GM18861 (cell line): Measurements from ENCODE around the gene NEBL.

Experiments used
- ATAC-seq: cut with Tn5 transposase; IDR thresholded peaks from one replicate; pipeline ENCODE4 v1.9.1; 2021; ENCODE audit not compliant: unreplicated experiment

NEBL gene

DNA sequence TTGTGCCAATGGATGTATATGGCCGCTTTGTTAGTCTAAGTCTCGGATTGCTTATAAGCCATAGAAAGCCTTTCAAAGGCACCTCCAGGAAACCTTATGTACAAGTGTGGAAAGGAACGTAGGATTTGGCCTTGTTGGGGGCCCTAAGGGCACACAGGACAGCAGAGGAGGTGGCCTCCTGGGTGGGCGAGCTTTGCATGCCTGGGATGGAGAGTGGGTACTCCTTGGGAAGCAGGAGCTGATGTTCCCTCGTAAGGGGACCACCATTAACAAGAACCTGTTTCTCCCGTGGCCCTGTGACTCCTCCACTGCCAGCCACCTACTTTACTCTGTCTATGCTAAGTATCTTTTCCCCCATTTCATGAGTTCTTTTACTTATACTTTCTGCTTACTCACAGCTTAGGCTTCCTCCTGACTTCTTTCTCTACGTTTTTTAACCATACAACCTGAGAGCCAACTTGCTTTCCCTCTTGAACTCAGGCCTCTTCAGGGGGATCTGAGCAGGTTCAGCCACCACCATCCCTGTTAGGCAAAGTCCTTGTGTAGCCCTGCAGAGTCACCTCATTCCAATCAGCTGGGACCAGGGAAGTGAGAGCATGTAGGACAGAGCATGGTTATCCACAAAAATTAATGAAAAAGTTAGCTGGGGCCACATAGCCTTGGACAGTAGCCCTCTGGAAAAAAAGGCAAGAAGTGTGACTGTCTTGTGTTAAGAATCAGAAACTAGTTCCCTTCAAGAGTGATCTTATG, 118.9 kb downstream of the NEBL start:
- no peak for ATAC-seq

DNA sequence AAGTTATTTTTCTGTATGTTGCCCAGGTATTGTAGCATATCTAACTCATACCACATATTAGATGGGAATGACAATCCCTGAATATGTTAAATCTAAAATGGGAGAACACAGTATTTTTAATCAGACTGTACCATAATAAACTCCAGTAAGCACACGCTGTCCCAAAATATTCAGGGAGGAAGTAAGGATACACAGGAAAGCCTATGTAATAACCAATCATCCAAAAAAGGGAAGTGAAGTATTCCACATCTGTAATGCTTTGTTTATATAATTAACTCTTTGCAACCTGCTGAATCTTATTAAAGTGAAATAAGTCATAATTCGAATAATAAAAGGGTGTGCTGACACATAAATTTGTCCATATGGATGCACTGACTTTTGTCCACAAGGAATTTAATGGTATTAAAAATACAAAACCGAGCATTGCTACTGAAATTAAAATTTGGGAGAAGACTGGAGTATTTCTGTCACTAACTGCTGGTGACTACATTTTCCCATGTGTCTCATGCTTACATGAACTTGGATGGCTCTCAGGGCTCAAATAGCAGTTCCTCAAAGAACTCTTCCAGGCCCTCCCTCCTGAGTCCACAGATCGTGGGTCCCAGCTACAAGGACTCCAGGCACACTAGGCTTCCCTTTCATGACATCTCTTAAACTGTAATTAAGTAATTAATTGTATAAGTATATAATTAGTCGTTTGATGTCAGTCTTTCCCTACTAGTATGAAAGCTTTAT, 120.6 kb downstream of the NEBL start:
- ATAC-seq, result no peak

DNA sequence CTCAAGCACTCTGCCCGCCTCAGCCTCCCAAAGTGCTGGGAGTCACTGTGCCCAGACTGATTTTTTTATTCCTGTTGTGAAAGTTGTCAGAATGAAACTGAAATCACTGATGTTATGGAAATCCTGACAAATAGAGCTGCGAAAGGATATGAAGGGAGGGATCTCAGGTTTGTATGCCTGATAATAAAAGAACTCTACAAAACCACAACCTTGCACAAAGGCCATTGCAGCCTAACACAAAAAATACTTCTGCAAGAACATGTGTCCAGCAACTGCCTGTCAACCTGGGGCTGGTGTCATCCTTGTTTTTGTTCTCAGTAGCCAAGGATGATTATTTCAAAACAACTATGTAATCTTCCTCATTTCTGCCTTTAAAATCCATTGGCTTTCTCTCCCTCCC, 126.1 kb downstream of the NEBL start:
- no peak for ATAC-seq

DNA sequence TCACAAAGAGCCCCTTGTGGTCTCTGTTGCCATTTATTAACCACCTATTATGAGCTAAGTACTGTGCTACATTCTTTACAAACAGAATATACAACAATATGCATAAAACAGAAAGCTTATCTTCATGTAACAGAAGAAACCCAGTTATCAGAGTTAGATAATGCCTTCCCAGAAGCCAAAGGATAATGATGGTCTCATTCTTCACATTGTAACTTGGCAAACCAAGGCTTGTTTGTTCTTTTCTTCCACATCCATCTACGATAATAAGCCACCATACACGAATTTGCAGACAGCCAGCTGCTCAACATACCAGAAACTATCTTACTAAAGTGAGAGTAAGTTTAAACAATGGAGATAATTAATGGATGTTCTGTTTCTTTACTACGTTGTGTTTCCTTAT, 127.6 kb downstream of the NEBL start:
- ATAC-seq, result no peak

DNA sequence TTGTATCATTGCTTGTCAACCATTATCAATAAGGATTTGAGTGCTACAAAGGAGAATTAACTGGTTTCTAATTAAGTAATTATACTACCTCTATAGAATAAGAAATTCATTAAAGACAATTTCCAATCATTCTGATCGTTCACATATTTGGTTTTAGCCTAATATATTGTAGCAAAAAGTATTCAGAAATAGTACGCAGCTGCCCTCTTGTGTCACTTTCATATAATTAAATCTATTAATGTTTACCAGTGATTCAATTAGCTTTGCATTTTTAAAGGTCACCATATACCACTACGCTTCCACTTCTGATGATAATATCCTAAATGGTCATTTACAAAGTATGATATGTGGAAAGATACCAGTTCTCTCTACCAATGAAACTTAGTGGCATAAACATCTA, 128.3 kb downstream of the NEBL start:
- ATAC-seq, result no peak

DNA sequence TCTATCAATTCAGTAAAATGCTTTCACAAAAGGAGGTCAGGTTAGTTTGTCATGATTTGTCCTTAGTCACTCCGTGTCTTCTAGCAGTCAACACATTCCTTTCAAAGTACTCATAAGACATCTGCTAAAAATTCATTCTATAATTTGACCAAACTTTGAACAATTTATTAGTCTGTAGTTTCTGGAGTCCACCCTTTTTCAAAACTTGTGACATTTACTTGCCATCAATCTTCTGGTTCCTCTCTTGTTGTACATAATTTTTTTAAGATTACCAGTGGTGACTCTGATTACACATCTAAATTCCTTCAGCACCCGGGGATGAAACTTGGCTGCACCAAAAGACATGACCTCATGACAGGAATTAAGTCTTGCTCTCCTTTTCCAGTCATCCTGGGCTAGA, 130.1 kb downstream of the NEBL start:
- no peak for ATAC-seq

DNA sequence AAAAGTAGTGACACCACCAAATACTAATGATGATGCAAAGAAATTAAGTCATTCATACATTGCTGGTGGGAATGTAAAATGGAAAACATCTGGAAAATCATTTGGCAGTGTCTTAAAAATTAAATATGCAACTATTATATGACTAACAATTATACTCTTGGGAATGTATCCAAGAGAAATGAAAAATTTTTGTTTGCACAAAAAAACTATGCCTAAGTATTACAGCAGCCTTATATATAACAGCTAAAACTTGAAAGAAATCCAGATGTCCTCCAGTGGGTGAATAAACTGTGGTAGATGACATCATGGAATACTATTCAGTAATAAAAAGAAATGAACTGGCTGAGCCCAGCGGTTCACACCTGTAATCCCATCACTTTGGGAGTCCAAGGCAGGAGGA, 132.0 kb downstream of the NEBL start:
- no peak for ATAC-seq

DNA sequence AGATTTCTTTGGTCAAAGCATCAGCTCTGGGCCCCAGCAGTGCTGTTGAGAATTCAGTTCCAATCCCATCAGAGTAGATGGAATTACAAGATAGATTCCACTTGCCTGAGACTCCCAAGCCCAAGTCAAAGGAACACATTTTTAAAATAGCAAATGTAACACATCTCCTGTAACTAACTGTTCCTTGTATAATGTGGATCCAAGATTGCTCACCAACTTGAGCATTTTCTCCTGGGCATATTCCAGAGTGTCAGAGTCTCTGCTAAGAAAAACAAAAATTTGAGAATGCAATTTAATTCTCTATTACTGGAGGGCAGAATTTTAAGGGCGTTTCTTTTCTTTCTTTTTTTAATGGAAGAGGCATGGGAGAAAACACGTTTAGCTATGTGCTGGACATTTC, 136.7 kb downstream of the NEBL start:
- ATAC-seq, result no peak

DNA sequence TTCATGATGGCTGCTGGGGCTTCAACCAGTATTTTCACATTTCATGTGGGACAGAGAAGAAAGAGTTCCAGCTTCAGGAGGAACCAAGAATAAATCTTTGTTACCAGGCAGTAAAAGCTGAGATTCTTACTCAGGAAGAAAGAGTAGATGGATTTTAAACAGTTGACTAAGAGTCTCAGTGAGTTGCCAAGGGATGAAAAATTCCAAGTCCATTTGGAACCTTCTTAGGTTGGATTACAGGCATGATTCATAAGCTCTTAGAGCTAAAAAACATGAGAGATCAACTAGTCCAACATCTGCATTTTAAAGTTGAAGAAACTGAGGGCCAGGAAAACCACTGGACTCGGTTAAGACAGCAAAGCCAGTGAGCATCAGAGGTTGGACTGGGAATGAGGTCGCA, 148.6 kb downstream of the NEBL start:
- ATAC-seq, result no peak

DNA sequence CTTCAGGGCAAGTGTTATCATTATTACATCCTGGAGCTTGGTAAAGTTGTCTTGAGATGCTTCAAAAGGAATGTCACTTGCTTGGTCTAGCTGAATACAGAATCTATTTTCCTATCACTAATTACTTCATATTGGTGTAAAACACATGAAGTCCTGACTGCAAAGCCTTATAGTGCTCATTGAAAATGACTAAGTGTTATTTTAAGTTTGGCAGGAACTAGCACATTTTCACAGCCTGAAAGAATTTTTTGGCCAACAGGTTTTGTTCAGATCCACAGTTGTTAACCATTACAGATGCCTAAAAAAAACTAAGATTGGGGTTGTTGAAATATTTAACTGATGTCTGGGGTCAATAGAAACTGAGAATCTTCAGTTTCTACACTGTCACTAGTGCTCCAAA, 149.3 kb downstream of the NEBL start:
- ATAC-seq, result no peak

DNA sequence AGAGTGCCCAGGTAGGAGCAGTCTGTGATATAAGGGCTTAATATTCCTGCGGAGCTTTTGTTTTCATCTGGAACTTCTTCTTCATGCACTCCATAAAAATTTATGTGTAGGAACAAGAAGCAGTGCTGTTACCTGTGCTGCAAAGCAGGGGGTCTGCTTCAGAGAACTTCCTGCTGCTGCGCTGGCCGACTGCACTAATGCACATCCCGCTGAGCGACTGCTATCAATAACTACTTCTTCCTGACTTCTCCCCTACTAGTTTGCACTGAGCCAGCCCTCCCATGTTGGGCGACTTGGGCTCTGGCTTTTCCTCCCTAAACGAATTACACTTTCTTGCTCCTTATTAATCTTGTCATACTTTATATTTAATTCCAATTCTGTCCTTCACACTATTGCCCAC, 150.3 kb downstream of the NEBL start:
- ATAC-seq, result no peak

DNA sequence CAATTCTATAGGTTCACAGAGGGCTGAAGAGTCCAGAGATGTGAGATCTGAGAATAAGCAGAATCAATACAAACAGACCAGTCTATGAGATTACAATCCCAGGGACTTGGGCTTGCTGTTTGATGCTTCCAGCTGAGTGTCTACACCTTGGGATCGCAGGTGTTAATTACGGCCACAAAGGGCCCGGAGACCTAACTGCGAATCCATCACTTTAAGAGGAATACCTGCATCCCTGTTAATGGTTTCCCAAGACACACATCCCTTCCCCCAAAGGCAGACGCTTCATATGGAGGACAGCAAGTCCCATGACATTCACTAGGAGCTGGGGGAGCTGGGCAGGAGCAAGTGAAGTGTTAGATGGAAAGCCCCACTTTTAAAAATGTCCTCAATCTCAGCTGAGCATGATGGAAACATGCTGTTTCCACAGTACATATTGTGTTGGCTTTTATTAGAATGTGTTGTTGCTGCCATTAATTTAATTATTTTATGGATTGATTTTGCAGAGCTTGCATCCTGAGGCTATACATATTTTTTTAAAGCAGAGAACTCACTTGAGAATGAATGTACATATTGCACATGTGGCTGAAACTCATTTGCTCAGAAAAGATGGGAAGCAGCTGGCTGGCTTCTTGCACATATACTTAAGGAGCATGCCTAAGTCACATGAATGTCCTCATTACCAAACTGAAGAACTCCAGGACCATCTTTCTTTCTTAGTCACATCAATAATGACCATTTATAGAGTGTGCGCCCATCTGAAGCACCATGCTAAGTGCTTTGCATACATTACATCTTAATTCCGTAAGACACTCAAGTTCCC, 151.3 kb downstream of the NEBL start:
- ATAC-seq, result no peak

DNA sequence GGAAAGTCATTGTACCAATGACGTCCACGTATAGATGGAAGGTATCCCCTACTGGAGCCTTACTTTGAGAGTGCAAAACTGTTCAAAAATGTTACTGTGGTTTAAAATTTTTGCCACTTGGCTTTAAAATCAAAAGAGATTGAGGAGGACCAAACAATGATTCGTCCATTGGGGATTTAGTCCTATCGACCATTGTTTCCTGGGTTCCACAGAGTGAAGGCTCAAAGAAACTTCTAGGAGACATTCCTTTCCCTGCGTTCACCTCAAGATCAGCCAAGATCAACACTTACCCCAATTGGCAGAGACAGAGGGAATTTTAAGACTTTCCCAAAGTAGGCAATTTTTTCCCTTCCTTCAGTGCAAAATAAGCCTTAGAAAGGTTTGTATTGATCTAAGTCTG, 152.3 kb downstream of the NEBL start:
- no peak for ATAC-seq

DNA sequence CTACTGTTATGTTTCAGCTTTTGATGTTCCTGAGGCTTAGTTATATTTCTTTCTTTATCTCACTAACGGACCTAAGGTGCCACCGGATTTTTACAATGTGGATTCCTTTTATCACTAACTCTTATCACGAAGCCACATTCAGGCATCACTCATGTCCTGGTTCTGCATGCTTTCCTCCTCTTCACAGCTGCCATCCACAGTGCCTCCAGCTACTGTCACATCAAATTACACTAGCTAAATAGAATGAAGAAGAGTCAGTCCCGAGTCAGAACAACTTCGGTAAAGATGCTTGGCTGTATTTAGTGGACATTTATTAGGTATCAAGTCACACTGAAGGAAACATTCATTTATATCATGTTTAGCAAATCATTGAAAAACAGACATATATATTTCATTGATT, 153.2 kb downstream of the NEBL start:
- no peak for ATAC-seq

DNA sequence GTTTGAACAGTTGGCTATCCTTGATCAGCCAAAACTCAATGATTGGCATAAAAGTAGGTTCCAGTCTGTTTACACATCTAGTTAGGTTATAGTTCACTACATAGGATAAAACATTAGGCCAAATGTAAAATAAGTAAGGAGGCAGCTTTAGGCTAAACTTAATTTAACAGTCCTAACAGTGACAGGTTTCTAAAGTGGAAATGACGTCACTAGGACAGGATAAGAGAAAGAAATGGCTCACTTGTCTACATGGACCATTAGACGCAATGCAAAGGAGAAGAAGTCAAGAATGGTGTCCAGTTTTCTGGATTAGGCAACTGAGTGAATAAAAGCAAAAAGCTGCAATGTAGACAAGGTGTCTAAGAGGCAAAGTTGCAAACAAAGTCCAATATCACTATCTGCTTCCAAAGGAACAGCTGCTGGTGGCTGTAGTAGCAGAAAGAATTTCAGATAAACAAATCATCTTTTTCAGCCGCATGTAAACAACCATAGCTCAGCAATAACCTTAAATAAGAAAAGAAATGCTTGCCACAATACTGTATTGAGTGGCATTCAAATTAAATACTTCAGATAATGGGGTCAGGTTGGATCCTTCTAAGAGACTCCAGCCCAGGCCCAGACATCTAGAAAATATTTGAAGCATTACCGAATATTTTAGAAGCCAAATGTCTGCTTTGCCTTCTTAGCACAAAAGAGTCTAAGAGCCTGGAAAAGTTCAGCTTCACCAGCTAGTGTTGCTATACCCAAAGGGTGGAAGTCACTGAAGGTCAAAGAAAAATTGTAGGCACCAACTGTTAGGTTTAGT, 154.2 kb downstream of the NEBL start:
- ATAC-seq, result no peak

DNA sequence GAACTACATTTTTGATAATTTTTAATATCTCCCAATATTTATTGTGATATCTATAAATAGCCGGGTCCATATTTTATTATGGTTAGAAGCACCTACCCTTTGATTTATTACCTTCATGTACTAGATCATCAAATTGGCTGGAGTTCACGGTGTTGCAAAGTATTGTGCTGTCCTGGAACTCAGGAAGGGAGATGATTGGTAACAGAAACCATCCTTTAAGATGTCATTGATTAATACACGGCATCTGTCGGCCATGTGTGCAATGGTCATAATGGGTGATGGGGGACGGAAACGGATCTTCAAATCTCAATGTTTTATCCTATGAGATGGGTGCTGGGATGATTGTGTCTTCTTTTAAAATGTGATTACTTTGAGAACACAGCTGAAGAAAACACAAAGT, 157.0 kb downstream of the NEBL start:
- ATAC-seq, result no peak

DNA sequence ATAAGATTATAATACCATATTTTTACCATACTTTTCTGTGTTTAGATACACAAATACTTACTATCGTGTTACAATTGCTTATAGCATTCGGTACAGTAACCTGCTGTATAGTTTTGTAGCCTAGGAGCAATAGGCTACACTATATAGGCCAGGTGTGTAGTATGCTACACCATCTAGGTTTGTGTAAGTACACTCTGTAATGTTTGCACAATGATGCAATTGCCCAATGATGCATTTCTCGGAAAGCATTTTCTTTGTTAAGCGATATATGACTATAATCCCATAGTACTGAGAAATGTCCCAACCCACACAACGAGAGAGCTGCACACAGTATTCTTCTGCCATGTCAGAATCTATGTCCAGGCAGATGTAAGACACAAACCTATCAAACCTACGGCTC, 160.0 kb downstream of the NEBL start:
- no peak for ATAC-seq
